ENCODE results near the gene DUSP5.
"Not testable (repeated sequence)": the region's sequence is repeated elsewhere in the genome, so short reads cannot be mapped to it uniquely, and the experiment has no call there.

Gene DUSP5

DNA sequence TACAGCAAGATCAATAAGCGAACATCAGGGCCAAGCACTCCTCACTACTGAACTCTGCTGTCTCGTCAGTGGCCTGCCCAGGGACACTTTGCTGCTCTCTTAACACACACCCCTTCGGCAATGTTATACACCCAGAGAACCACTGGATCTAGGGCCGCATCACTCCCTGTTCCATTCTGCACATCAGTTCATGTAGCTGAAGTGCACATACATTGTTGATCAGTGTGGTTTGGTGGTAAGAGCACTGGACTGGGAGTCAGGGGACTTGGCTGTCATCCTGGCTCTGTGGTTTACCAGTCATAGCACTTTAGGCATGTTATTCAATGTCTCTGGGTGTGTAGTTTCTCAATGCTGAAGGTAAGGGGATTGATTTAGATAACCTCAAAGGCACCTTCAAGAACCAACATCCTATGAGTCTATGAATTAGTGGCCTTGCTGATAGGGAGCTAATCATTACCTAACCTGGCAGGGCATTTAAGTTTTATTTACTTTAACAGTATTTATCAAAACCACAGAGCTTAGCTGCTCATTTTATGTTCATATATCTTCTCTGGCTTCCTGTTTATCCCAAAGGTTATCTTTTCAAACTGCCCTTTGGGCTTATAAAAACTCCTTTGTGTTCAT lies 24.8 kb downstream of the DUSP5 start:
- no peak for DNase-seq (ENCODE audit: low spot score)

DNA sequence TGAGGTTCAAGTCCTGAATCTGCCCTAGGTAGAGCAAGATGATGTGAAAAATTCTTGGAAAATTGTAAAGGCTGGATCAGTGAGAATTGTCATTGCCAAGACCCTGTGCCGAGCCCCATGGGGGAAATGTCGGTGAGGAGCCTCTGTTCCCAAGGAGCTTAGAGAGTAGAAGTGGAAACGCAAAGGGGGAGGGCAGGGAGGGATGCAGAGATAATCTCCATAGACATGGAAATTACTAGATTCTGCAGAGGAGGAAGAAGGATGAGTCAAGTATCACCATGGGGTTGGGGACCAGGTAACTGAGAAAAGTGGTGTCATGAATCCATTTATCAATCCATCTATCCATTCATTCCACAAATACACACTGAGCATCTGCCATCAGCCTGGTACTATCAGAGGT lies 26.0 kb downstream of the DUSP5 start:
- no peak for DNase-seq (ENCODE audit: low spot score)

DNA sequence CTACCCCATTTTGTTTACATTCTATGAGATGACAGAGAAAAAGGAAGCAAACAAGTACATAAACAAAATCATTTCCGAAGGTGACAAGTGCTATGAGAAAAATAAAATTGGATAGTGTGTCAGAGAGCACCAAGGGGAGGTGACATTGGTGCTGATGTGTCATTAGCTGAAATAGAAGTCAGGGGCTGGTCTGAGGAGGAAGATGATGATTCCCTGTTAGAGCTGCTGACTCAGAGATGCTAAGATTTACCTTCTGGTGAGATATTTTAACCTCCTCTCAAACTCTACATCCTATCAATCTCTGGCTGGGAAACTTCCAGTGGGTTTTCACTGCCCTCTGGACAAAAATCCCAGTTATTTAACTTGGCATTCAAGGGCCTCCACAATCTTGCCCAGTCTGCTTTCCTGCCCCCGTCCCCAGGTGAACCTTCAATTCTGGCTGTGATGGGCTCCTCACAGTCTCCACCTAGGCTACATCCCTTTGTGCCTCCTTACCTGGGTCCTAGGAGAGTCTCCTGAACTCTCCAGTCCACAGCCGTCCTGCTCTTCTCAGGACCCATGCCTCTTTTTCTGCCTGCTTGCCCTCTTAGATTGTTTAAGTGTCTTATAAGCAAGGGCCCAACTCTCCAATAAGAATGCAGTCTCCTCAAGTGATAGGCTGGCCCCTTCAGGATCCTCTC lies 26.6 kb downstream of the DUSP5 start:
- DNase-seq (ENCODE audit: low spot score) = peak; percentile 79

DNA sequence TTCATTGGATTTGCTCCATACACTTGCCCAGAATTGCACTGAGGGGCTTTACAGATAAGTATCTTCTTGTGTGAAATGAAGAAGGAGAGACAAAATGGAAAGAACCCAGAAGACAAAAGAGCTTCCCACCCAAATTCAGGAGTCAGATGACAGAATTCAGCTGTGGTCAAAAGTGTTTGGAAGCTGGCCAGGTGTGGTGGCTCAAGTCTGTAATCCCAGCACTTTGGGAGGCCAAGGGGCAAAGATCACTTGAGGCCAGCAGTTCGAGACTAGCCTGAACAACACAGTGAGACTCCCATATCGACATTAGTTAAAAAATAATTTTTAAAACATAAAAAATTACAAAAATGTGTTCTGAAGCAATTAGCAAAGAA lies 27.1 kb downstream of the DUSP5 start:
- DNase-seq (ENCODE audit: low spot score) = peak; percentile 57

DNA sequence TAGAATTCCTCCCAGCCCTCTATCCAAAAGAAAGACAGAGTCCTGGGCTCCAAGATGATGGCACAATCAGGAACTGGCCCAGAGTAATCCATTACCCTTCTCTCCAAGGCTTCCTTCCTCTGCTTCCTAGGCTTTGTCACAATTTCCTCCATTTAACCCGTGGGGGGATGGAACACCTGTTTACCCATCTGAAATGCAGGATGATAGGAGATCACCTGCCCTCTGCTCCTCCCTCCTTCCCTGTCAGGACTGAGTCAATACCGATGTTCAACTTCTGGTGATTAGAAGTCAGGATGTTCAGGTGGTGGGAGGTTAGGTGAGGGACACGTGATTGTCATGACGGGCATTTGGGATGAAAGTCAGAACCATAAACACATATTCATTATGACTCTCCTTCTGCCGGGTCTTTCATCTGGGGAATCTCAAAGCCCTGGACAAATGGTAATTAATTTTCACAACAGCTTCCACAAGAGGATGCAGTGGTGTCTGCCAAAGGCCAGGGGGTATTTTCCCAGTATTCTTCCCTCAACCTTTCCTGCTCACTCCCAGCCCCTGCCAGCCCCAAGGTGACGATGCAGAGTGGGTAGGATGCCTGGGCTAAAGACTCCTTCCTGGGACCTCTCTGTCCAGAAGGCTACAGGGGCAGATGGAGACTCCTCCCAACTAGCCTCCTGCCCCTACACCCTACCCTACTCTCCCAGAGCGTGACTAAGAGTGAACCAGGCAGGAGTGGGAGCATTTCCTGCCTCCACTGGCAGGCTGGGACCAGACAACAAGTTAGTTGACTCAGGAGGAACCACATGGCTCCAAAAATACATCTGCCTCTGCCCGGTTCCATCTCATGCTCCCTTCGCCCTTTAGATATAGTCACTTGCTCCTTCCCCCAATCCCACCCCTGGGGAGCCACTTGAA lies 27.9 kb downstream of the DUSP5 start:
- DNase-seq (ENCODE audit: low spot score) = peak; percentile 96

DNA sequence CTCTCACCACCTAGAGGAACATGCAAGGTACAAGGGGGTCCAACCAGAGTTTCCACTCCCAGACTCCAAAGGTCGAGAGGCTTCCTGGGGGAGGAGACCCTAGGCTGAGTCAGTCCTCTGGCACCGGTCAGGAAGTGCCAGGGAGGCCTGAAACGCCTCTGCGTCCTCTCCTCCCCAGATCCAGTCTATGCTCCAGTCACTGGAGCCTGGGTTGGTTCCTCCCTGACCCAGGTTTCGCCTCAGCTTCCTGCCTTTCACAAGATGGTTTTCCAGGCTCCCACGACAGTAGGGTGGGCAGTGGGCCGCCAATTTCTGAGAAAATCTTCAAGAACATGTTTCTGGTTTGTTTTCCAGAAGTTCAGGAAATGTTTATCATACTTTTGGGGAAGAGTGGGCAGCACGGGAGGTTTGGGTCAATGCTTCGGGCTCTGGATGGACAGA lies 30.0 kb downstream of the DUSP5 start:
- peak; percentile 89 for DNase-seq (ENCODE audit: low spot score)

DNA sequence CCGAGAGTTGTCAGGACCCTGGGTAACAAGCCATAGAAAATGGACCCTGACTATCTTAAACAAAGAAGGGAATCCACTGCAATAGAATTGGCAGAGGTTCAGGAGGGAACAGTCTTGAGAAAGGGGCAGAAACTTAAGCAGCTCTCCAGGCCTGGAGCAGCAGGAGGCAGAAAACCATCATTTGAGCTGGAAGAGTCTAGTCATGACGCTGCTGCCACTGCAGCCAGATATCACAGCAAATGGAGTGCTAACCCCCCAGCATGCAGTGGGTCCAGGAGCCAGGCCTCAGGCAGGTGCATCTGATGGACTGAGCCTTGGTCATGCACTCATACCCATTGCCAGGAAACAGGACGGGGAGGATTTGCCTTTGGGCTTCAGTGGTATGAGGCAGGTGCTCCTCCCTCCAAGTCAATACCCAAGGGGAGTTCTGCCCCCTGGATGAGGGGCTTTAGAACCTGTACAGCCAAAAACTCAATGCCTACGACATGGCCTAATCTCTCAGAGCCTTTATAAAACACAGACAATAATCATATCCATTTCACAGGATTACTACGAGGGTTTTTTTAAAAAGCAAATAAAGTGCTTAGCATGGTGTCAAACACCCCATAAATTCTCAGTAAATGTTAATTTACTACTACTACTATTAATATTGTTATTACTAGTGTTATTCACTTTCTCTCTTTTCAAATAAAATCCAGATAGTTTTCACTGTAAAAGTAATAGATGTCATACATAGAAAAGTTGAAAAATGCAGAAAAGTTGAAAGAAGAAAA lies 30.7 kb downstream of the DUSP5 start:
- peak; percentile 71 for DNase-seq (ENCODE audit: low spot score)

DNA sequence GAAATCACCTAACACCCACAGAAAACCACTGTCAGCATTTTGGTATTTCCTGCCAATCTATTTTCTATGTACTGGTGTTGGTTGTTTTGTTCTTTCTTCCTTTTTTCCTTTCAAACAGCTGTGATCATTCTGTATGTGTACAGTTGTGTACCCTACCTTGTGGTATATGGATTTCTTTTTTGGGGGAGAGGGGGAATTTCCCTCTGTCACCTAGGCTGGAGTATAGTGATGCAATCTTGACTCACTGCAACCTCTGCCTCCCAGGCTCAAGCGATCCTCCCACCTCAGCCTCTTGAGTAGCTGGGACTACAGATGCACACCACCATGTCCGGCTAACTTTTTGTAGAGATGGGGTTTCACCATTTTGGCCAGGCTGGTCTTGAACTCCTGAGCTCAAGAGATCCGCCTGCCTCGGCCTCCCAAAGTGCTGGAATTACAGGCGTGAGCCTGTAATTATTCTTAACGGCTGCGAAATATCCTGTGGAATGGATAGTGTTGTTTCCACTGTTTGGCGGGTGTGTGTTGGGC lies 31.4 kb downstream of the DUSP5 start:
- peak; percentile 88 for DNase-seq (ENCODE audit: low spot score)

DNA sequence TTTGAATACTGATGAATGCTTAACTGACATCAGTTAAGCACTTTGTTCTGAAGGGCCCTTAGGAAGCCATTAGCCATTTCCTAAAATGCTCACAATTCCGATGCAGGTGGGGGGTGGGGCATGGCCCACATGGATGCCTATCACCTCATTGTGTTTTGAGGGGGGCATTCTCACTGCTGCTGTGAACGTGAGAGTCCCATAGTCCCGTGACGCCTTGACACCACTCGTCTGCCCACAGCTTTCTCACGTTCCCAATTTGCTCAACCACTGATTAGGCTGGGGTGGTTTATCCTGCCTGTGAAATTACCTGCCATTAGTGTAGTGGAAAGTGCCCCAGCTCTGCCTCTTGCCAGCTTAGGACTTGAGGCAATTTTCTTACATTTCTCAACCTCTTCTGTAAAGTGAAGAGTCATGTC lies 31.9 kb downstream of the DUSP5 start:
- DNase-seq (ENCODE audit: low spot score) = peak; percentile 77

DNA sequence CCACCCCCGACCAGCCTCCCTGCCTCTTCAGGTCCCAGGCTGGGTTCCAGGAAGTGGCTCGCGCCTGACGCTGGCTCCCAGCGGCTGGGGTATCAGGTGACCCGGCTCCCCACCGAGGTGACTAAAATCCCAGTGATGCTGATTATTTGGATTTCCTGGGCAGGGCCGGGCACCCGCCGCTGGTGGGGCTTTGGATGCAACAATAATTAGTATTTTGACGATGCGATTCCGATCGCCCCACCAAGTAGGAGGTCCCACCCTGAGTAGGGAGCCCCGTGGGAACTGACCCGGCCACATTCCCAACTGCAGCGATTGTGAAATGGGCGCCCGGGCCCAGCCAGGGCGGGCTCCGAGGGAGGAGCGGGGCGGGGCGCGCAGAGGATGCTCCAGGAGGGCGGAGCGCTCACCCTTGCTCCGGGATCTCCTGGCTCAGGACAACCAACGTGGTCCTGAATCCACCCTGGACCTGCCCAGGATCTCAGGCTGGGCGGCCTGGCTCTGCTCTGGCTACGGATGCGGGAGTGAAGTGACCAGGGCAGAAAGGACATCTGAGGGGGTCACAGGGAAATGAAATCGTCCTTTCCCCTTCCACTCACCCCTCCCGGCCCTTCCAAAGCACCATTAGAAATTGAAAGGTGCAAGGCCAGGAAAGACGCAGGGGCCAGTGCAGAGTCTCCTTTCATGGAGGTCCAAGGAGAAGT lies 32.6 kb downstream of the DUSP5 start:
- DNase-seq (ENCODE audit: low spot score) = peak; percentile 89

DNA sequence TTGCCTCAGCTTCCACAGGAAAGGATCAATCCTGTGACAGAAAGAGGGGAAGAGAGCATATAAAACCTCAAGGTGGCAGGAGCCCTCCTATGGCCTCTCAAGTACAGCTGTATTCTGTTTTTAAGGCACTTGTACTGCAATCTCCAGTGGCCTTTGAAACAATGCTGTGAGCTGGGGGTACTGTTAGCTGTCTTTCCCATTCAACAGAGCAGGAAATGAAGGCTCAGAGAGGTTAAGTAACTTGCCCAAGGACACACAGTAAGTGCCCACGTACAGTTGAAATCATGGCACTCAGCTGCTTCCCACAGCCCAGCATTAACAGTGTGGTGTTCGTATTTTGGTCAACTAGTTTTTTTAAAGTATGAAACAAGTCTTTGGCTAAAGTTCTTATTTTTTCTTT lies 34.0 kb downstream of the DUSP5 start:
- DNase-seq (ENCODE audit: low spot score) = peak; percentile 77

DNA sequence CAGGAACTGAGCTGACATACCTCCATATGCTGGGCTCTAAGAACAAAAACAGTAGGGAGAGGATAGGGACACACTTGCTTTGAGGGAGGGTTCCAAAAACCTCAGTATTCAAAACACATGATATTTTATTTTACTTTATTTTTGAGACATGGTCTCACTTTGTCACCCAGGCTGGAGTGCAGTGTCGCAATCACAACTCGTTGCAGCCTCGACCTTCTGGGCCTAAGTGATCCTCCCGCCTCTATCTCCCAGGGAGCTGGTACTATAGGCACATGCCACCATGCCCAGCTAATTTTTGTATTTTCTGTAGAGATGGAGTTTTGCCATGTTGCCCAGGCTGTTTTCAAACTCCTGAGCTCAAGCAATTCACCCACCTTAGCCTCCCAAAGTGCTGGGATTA lies 34.9 kb downstream of the DUSP5 start:
- not testable (repeated sequence) for DNase-seq (ENCODE audit: low spot score)

DNA sequence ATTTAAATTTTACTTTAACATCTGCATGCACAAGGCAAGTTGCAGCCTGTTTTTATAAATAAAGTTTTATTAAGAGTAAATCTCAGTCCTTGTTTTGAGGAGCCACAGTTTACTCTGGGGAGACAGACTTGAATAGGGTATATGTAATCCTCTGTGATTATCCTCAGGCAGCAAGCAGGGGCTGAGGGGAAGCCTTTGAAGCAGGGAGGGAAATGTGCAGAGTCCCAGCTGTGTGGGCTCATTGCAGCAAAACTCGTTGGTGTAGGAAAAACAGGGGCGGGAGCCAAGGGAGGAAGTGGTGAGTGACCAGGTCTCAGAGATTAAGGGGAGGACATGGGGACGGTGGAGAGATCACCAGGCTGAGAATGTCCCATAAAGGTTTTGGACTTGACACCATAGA lies 35.4 kb downstream of the DUSP5 start:
- DNase-seq (ENCODE audit: low spot score) = peak; percentile 83

DNA sequence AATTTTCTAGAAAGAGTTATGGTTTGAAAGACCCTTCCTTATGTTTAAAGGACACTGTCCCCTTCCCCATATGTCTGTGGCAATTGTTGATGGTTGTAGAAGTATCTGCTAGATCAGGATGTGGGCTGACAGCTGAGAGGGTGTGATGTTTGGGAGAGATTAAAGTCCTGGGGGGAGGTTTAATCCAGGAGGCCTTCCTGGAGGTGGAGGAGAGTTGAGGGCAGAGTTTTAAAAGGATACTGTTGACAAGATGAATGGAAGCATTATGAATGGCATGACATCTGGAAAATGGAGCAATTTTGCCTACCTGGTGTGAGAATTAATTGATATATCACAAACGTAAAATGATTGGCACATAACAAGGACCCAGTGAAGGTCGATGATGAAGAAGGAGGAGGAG lies 36.9 kb downstream of the DUSP5 start:
- peak; percentile 56 for DNase-seq (ENCODE audit: low spot score)

DNA sequence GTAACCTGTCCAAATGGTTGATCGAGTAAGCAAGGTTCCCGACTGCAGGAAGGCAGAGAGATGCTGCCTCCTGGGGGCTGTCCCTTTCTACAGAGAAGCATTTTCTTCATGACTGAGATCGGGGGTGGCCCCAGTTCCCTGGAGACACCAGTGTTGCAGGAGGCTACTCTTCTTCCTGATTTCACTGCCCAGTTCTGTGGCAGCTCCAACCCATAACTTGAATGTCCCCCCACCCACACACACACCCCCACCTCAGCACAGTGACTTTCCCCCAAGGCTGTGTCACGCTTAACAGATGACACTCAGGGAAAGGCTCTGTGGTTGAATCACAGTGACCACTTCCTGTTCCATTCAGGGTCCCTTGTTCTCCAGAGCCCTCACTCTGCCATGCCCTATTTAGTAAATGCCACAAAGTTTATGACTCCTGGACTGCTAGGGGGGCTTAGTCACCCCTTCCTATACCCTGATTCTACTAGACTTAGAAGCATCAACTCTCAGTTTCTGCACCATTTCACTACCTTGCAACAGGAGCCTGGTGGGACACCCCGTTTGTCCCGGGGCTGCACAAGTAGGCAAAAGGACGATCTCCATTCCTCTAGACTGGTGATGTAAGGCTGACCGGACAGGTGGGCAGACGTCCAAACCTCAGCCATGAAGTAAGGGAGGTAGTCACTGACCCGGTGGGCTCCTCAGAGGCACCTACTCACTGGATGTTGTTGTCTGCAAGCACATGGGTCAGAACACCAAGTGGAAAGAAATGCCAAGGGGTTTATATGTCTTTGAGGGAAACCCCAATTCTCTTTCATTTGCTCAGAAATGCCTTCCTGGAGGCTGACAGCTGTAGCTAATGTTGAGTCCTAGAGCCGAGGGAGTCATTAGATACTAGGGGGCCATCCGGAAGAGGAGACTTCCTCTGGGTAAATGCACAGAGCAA lies 38.5 kb downstream of the DUSP5 start:
- DNase-seq (ENCODE audit: low spot score) = peak; percentile 97

DNA sequence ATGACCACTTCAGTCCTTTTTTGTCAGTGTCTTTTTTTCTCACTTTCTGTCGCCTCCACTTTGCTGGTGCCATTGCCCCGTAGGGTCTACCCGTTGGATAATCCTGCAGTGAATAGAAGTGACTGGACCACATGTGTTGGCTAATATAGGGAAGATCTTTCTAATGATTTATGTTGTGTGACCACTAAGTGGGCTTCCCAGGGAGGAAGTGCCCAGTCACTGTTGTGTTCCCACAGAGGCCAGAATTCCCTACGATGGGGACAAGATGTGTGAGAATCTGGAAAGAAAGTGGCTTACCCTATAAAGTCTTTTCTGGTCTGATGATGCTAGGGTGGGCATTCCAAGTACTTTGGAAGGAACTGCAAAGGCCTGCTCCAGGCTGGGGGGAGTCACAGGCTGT lies 41.4 kb downstream of the DUSP5 start:
- DNase-seq (ENCODE audit: low spot score) = no peak

DNA sequence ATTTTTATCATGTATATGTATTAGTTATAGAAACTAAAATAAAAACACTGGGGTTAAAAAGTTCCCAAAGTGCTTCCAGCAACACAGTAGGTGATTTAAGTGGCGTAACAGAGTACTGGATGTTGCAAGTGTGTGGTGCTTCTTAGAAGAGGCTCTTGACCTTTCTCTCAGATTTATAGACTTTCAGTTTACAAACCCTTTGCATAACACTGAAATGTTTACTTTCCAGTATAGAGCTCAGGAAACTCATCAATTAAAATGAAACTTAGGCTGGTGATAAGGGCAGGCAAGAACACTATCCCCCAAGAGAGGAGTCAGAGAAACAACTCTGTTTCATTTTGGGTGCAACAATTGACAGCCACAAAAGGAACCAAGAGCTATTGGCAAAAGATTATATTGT lies 42.3 kb downstream of the DUSP5 start:
- DNase-seq (ENCODE audit: low spot score) = no peak

DNA sequence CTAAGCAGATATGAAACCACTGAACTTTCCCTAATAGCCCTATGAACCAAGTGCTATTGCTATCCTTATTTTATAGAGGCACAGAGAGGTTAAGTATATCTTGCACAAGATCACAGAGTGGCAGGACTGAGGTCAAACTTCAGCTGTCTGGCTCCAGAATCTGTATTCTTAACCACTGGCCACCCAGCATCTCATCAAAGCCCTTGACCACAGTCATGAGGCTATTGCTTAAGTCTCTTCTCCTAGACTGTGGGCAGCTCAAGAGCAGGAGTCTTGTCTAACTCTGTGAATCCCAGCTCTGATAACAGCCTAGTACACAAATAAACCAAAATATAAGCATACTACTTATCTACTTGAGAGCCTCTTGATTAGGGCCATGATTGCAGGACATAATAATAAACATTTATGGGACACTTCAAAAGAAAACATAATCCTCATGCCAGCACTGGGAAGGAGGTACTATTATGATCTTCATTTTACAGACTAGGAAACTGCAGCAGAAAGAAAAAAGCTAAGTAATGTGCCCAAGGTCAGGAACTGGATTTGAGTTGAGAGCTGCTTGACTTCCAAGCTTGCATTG lies 47.3 kb downstream of the DUSP5 start:
- no peak for DNase-seq (ENCODE audit: low spot score)

DNA sequence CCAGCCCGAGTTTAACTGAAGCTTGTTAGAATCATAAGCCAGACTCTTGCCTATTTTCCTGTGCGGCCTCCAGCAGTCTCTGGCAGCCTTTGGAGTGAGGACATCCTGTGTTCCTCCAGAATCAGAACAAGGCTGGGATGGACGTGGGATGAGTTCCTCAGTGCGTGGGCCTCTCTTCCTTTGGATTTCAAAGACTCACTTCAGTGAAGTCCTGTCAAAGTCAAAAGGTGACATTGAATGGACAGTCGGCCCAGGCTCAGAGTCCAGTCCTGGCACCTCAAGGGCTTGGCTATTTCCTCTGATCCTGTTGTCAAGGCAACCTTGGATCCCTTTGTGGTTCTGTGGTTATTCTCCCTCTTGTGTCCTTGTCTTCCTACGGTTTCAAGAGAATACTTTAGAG lies 48.4 kb downstream of the DUSP5 start:
- DNase-seq (ENCODE audit: low spot score) = no peak

All from RKO (cell line).